ENCODE results near the gene SLC41A3.
"Not testable (repeated sequence)": the region's sequence is repeated elsewhere in the genome, so short reads cannot be mapped to it uniquely, and the experiment has no call there.

Gene SLC41A3

GRCh38 chr3:126049289-126050049 lies 34.5 kb downstream of the SLC41A3 start:
- in situ Hi-C loops (cut with HindIII; ENCODE audit: low sequenced_read_pairs), result no loop called here
- H3K4me3 ChIP-seq (ENCODE audit: low read depth, low read length), result no peak overlapping the region
- no peak for DNase-seq (ENCODE audit: low read depth, low spot score)
- TF ChIP-seq CTCF (IDR thresholded peaks at IDR 0.05; ENCODE audit: low read depth, low read length), result no peak

- in situ Hi-C loops (cut with HindIII; ENCODE audit: low sequenced_read_pairs), result no loop called here
- no peak for DNase-seq (ENCODE audit: low read depth, low spot score)
- no peak for TF ChIP-seq CTCF (IDR thresholded peaks at IDR 0.05; ENCODE audit: low read depth, low read length)
- H3K4me3 ChIP-seq (ENCODE audit: low read depth, low read length), result no peak overlapping the region
These were observed 43.5 kb downstream of the SLC41A3 start for GRCh38 chr3:126040386-126040785.

GRCh38 chr3:126039870-126040269 lies 44.1 kb downstream of the SLC41A3 start:
- no peak for DNase-seq (ENCODE audit: low read depth, low spot score)
- H3K4me3 ChIP-seq (ENCODE audit: low read depth, low read length), result no peak overlapping the region
- in situ Hi-C loops (cut with HindIII; ENCODE audit: low sequenced_read_pairs), result no loop called here
- no peak for TF ChIP-seq CTCF (IDR thresholded peaks at IDR 0.05; ENCODE audit: low read depth, low read length)

- in situ Hi-C loops (cut with HindIII; ENCODE audit: low sequenced_read_pairs); H3K4me3 ChIP-seq (ENCODE audit: low read depth, low read length); DNase-seq (ENCODE audit: low read depth, low spot score): not testable (repeated sequence)
These were observed 45.1 kb downstream of the SLC41A3 start for GRCh38 chr3:126038791-126039190.

- in situ Hi-C loops (cut with HindIII; ENCODE audit: low sequenced_read_pairs), result no loop called here
- no peak for TF ChIP-seq CTCF (IDR thresholded peaks at IDR 0.05; ENCODE audit: low read depth, low read length)
- DNase-seq (ENCODE audit: low read depth, low spot score), result no peak
- no peak overlapping the region for H3K4me3 ChIP-seq (ENCODE audit: low read depth, low read length)
These were observed 47.8 kb downstream of the SLC41A3 start for GRCh38 chr3:126036056-126036549.

GRCh38 chr3:126035362-126036050 lies 48.4 kb downstream of the SLC41A3 start:
- TF ChIP-seq CTCF (IDR thresholded peaks at IDR 0.05; ENCODE audit: low read depth, low read length), result no peak
- H3K4me3 ChIP-seq (ENCODE audit: low read depth, low read length), result no peak overlapping the region
- in situ Hi-C loops (cut with HindIII; ENCODE audit: low sequenced_read_pairs), result no loop called here
- no peak for DNase-seq (ENCODE audit: low read depth, low spot score)
